ENCODE measurements around the gene RPN2. TPM values are rescaled to one million over a fixed set of nuclear protein-coding genes. Genes with fewer than 3 reads are reported as not detected.

RPN2 gene
- total RNA-seq (2022), result 226 and 259 TPM in 2 replicates
- percentile 89 among the genes with signal in this experiment for Bru-seq, nascent RNA
- BruChase-seq, experiment 1, labeled RNA remaining after a 6-hour chase, result percentile 87 among the genes with signal in this experiment
- percentile 85 among the genes with signal in this experiment for BruChase-seq, experiment 2, labeled RNA remaining after a 2-hour chase
- long read RNA-seq, transcript RPN2-201 (17 exons, 2,515 nt), result major isoform, 675 of 854 reads
- long read RNA-seq, partial matches to known transcripts, result 57 of 854 reads
- long read RNA-seq, other reads (novel, unspliced or antisense), result 122 of 854 reads

DNA sequence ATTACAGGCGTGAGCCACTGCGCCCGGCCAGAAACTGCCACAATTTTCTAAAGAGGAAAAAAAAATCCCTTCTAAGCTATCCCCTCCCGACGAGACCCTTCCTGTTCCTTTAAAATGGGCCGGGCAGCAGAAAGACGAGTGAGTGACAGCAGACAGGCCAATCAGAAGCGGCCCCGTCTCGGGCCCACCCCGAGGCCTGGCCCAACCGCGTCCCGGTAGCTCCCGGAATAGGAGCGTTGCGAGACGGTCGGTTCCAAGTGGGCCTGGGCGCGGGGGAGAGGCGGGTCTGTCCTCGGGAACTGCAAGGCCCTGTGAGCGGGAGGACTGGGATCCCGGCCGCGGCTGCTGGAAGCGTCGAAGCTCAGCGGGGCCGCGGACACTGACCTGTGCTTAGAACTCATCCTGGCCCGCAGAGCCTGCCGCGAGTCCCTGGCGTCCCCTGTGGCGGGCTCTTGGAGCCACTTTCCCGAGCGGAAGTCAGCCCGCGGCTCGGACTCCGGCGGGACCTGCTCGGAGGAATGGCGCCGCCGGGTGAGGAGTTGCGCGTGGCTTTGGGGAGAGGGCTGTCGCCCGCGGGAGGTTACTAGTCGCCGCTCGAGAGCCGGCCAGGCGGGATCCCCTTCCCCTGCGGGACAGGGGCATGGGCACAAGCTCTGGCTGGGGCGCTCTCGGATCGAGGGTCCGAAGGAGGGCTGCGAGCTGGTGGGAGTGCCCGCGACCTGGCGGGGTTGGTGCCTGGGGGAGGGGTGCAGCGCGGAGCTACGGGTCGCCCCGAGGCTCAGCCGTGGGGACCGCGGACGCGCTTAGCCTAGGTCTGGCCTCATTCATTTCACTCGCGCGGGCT is at the start of gene RPN2, which contains the start of gene MROH8:
Gene RPN2, plus strand, starts transcription at position 492 of the 844 bp plus-strand sequence. Its CDS starts 27 bp downstream, at position 519.
Gene MROH8, minus strand, starts transcription at position 710 of the 844 bp plus-strand sequence.
- Mint-ChIP-seq H3K4me3 (ENCODE audit: unreplicated experiment) (peak within 1 kb of the TSS; percentile 97), H3K27me3 (ENCODE audit: insufficient read depth, unreplicated experiment) (no peaks in the 10 kb centered on the region), H3K9me3 (ENCODE audit: unreplicated experiment) (no peaks in the 10 kb centered on the region), H3K4me1 (ENCODE audit: insufficient read depth, unreplicated experiment) (peaks cover 25% of the 10 kb centered on the region), H3K36me3 (ENCODE audit: insufficient read depth, unreplicated experiment) (peaks cover 23% of the 10 kb centered on the region), H3K27ac (ENCODE audit: low read depth, unreplicated experiment) (peak within 1 kb of the TSS; percentile 98)
- BruUV-seq (replicated peaks), result no TSS peak
- TF ChIP-seq, protein P1, sequence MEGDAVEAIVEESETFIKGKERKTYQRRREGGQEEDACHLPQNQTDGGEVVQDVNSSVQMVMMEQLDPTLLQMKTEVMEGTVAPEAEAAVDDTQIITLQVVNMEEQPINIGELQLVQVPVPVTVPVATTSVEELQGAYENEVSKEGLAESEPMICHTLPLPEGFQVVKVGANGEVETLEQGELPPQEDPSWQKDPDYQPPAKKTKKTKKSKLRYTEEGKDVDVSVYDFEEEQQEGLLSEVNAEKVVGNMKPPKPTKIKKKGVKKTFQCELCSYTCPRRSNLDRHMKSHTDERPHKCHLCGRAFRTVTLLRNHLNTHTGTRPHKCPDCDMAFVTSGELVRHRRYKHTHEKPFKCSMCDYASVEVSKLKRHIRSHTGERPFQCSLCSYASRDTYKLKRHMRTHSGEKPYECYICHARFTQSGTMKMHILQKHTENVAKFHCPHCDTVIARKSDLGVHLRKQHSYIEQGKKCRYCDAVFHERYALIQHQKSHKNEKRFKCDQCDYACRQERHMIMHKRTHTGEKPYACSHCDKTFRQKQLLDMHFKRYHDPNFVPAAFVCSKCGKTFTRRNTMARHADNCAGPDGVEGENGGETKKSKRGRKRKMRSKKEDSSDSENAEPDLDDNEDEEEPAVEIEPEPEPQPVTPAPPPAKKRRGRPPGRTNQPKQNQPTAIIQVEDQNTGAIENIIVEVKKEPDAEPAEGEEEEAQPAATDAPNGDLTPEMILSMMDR (IDR thresholded peaks at IDR 0.05; ENCODE audit: unreplicated experiment), result no peak
- ChIA-PET CTCF (interaction anchor here (0.5 to 4.6 kb wide), 18 partner anchors 10 to 411 kb away, joined by 3 to 34 read pairs (median 4); partner anchors contain the start of gene RBL1), POLR2A (interaction anchor here (0.6 to 3.7 kb wide), 49 partner anchors 8 to 1823 kb away, joined by 3 to 68 read pairs (median 4); partner anchors contain the start of genes BLCAP, DSN1, MANBAL and RALGAPB)
- intact Hi-C loops (cut with micrococcal nuclease), result loop anchor here (1.0 to 10.0 kb wide), 3 partner anchors 74 to 171 kb away; no protein-coding TSS in a partner anchor
- DNase-seq (ENCODE audit: unreplicated experiment), result peak; percentile 98

DNA sequence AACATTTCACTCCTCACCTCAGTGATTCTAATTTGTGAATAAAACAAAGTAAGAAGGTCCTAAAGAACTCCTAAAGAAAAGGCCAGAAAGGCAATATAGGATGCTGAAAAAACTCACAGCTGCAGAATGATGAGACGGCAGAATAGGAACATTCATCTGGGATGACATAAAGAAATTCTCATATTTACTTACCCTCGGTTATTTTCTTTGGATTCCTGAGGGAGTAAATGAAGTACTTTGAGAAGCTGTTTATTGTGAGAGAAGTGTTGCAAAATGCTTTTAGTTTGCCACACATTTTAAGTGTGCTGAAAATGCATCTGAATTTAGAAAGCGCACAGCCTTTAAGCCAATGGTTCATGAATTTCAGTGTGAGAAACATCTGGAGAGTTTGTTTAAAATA is 47.6 kb upstream of the RPN2 start:
- TF ChIP-seq, protein P1 (IDR thresholded peaks at IDR 0.05; ENCODE audit: unreplicated experiment), result no peak
- intact Hi-C loops (cut with micrococcal nuclease), result no loop called here
- H3K27me3 Mint-ChIP-seq (ENCODE audit: insufficient read depth, unreplicated experiment), result peaks cover 46% of the 10 kb centered on the region
- no peaks in the 10 kb centered on the region for H3K9me3 Mint-ChIP-seq (ENCODE audit: unreplicated experiment)
- no peaks in the 10 kb centered on the region for H3K36me3 Mint-ChIP-seq (ENCODE audit: insufficient read depth, unreplicated experiment)
- DNase-seq (ENCODE audit: unreplicated experiment), result no peak
- no peak overlapping the region for H3K27ac Mint-ChIP-seq (ENCODE audit: low read depth, unreplicated experiment)
- no peaks in the 10 kb centered on the region for H3K4me1 Mint-ChIP-seq (ENCODE audit: insufficient read depth, unreplicated experiment)
- no peak overlapping the region for H3K4me3 Mint-ChIP-seq (ENCODE audit: unreplicated experiment)
- ChIA-PET CTCF (interaction anchor here (1.2 kb wide), 1 partner anchor 61 kb away, joined by 4 read pairs; no protein-coding TSS in a partner anchor), POLR2A (interaction anchor here (0.6 to 1.0 kb wide), 2 partner anchors 48 to 1104 kb away, joined by 3 read pairs; partner anchors contain the start of genes MROH8 and RPN2)
- no TSS peak for BruUV-seq (replicated peaks)

DNA sequence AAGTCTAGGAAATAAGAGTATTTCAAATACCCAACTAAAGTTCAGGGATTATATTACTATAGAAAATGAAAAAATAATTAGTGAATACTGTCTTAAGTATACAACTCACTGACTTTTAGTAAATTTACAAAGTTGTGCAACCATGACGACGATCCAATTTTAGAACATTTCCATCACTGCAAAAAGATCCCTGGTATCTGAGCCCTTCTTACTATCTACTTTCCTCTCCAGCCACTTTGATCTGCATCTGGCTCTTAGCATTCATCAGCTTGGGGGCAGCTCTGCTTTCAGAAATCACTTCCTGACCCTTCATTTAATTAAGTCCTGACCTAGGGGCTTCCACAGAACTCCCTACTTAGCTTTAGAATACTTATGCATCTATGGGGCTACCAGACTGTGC is 45.2 kb upstream of the RPN2 start:
- H3K9me3 Mint-ChIP-seq (ENCODE audit: unreplicated experiment), result no peaks in the 10 kb centered on the region
- H3K4me3 Mint-ChIP-seq (ENCODE audit: unreplicated experiment), result no peak overlapping the region
- CTCF ChIA-PET, result no interaction called here
- peaks cover 46% of the 10 kb centered on the region for H3K27me3 Mint-ChIP-seq (ENCODE audit: insufficient read depth, unreplicated experiment)
- DNase-seq (ENCODE audit: unreplicated experiment), result no peak
- POLR2A ChIA-PET, result interaction anchor here (1.2 kb wide), 1 partner anchor 24 kb away, joined by 4 read pairs; no protein-coding TSS in a partner anchor
- BruUV-seq (replicated peaks), result no TSS peak
- H3K36me3 Mint-ChIP-seq (ENCODE audit: insufficient read depth, unreplicated experiment), result no peaks in the 10 kb centered on the region
- intact Hi-C loops (cut with micrococcal nuclease), result no loop called here
- H3K27ac Mint-ChIP-seq (ENCODE audit: low read depth, unreplicated experiment), result no peak overlapping the region
- no peaks in the 10 kb centered on the region for H3K4me1 Mint-ChIP-seq (ENCODE audit: insufficient read depth, unreplicated experiment)
- TF ChIP-seq, protein P1 (IDR thresholded peaks at IDR 0.05; ENCODE audit: unreplicated experiment), result no peak

DNA sequence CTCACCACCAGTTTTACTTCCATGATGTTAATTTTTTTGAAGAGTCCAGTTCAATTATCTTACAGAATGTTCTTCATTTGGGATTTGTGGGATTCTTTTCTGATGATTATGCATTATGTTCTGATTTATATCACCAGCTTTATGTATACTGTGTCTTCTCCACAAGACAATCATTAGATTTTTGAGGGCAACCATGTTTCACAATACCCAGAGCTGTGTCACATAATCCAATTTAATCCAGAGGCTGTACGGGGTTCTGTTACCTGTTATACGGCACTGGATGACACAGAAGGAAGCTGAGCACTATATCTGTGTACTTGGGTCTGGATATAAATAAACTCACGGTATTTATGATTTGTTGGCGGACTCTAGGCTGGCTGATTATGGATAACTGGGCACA is 41.6 kb upstream of the RPN2 start:
- no peak overlapping the region for H3K27ac Mint-ChIP-seq (ENCODE audit: low read depth, unreplicated experiment)
- H3K4me1 Mint-ChIP-seq (ENCODE audit: insufficient read depth, unreplicated experiment), result peaks cover 3% of the 10 kb centered on the region
- POLR2A ChIA-PET, result interaction anchor here (1.1 kb wide), 1 partner anchor 14 kb away, joined by 3 read pairs; no protein-coding TSS in a partner anchor
- no peaks in the 10 kb centered on the region for H3K9me3 Mint-ChIP-seq (ENCODE audit: unreplicated experiment)
- H3K27me3 Mint-ChIP-seq (ENCODE audit: insufficient read depth, unreplicated experiment), result peaks cover 13% of the 10 kb centered on the region
- H3K4me3 Mint-ChIP-seq (ENCODE audit: unreplicated experiment), result no peak overlapping the region
- BruUV-seq (replicated peaks), result no TSS peak
- H3K36me3 Mint-ChIP-seq (ENCODE audit: insufficient read depth, unreplicated experiment), result no peaks in the 10 kb centered on the region
- TF ChIP-seq, protein P1 (IDR thresholded peaks at IDR 0.05; ENCODE audit: unreplicated experiment), result no peak
- intact Hi-C loops (cut with micrococcal nuclease), result no loop called here
- no peak for DNase-seq (ENCODE audit: unreplicated experiment)
- CTCF ChIA-PET, result no interaction called here
